Neuronal stem cell (in vitro differentiated cells): ENCODE measurements around the gene LEPROT.

Experiments used
- DNase-seq: peaks from one replicate; pipeline ENCODE4 v3.0.0-alpha.2; 2013; ENCODE audit warnings: low spot score
- H2AFZ ChIP-seq: one replicate; pipeline ENCODE4 v1.6.1; 2013; ENCODE audit warnings: mild to moderate bottlenecking, low read length, inconsistent platforms
- H2AK5ac ChIP-seq: 2 replicates; pipeline ENCODE4 v1.6.1; 2013; ENCODE audit warnings: low read depth, mild to moderate bottlenecking, inconsistent platforms, low read length, moderate library complexity, mixed read lengths
- H2BK120ac ChIP-seq: 2 replicates; pipeline ENCODE4 v1.6.1; 2013; ENCODE audit warnings: low read depth, mild to moderate bottlenecking, inconsistent platforms, low read length, moderate library complexity, mixed read lengths
- H2BK12ac ChIP-seq: one replicate; pipeline ENCODE4 v1.6.1; 2013; ENCODE audit warnings: low read length, inconsistent platforms
- H2BK15ac ChIP-seq: 2 replicates; pipeline ENCODE4 v1.6.1; 2013; ENCODE audit warnings: mild to moderate bottlenecking, low read length, inconsistent platforms, mixed read lengths
- H2BK5ac ChIP-seq: one replicate; pipeline ENCODE4 v1.6.1; 2013; ENCODE audit warnings: inconsistent platforms, mild to moderate bottlenecking, low read length, moderate library complexity
- H3K14ac ChIP-seq: one replicate; pipeline ENCODE4 v1.6.1; 2013; ENCODE audit warnings: low read length, inconsistent platforms
- H3K18ac ChIP-seq: 2 replicates; pipeline ENCODE4 v1.6.1; 2013; ENCODE audit warnings: low read length, inconsistent platforms
- H3K23ac ChIP-seq: 2 replicates; pipeline ENCODE4 v1.6.1; 2013; ENCODE audit warnings: low read depth, mild to moderate bottlenecking, mixed read lengths, low read length, inconsistent platforms; ENCODE audit not compliant: poor library complexity
- H3K27ac ChIP-seq: replicated peaks from 3 replicates; pipeline ENCODE4 v1.5.1; 2013; ENCODE audit warnings: low read length, inconsistent platforms
- H3K27me3 ChIP-seq, 3 experiments: 2 replicates each; pipeline ENCODE4 v1.6.1; 2013; ENCODE audit warnings: low read length in 3 of 3, mild to moderate bottlenecking in 2 of 3, inconsistent platforms in 1 of 3, low read depth in 1 of 3, mixed read lengths in 1 of 3, moderate library complexity in 1 of 3; ENCODE audit not compliant: control insufficient read depth in 3 of 3, insufficient read depth in 3 of 3
- H3K36me3 ChIP-seq, 2 donors: replicated peaks in 1 of 2; 2 replicates each; pipeline ENCODE4 v1.6.1; 2013; ENCODE audit warnings: low read length in 2 of 2; ENCODE audit not compliant: control insufficient read depth in 2 of 2, insufficient read depth in 2 of 2
- H3K4ac ChIP-seq: 2 replicates; pipeline ENCODE4 v1.6.1; 2013; ENCODE audit warnings: inconsistent platforms, mild to moderate bottlenecking, low read length, moderate library complexity
- H3K4me1 ChIP-seq, 2 donors: 1 replicate in 1 of 2; 2 replicates in 1 of 2; pipeline ENCODE4 v1.6.1; 2013; ENCODE audit warnings: low read length in 2 of 2, low read depth in 1 of 2; ENCODE audit not compliant: control insufficient read depth in 2 of 2, insufficient read depth in 1 of 2
- H3K4me2 ChIP-seq: one replicate; pipeline ENCODE4 v1.6.1; 2013; ENCODE audit warnings: mild to moderate bottlenecking, low read length, inconsistent platforms; ENCODE audit not compliant: insufficient read depth, poor library complexity, severe bottlenecking
- H3K4me3 ChIP-seq, 2 donors: 2 replicates each; pipeline ENCODE4 v1.5.1; 2013; ENCODE audit warnings: low read length in 2 of 2, mild to moderate bottlenecking in 2 of 2, inconsistent platforms in 1 of 2, moderate library complexity in 1 of 2
- H3K79me1 ChIP-seq: one replicate; pipeline ENCODE4 v1.6.1; 2013; ENCODE audit warnings: low read depth, mild to moderate bottlenecking, inconsistent platforms, low read length, moderate library complexity
- H3K9ac ChIP-seq: one replicate; pipeline ENCODE4 v1.6.1; 2013; ENCODE audit warnings: mild to moderate bottlenecking, low read depth, low read length, inconsistent platforms; ENCODE audit not compliant: poor library complexity
- H3K9me3 ChIP-seq, 2 donors: replicated peaks in 1 of 2; 2 replicates each; pipeline versions ENCODE3 to v1.6.1; 2013; ENCODE audit warnings: low read length in 2 of 2, mild to moderate bottlenecking in 2 of 2, inconsistent platforms in 1 of 2, low read depth in 1 of 2, mixed read lengths in 1 of 2, moderate library complexity in 1 of 2; ENCODE audit not compliant: control insufficient read depth in 2 of 2, insufficient read depth in 1 of 2
- H4K8ac ChIP-seq: one replicate; pipeline ENCODE4 v1.6.1; 2013; ENCODE audit warnings: low read depth, mild to moderate bottlenecking, inconsistent platforms, low read length, moderate library complexity
- H4K91ac ChIP-seq: one replicate; pipeline ENCODE4 v1.6.1; 2013; ENCODE audit warnings: low read length, low read depth, mild to moderate bottlenecking, inconsistent platforms; ENCODE audit not compliant: poor library complexity
- WGBS, 2 donors: extraction: QIAGEN DNeasy Blood & Tissue Kit; methylation state at CpG; one replicate each; pipeline ENCODE4 v1.1.7; 2013; ENCODE audit warnings: missing lambda C conversion rate in 2 of 2, mixed read lengths in 1 of 2; ENCODE audit not compliant: insufficient read length in 2 of 2, insufficient replicate concordance in 1 of 2; ENCODE audit errors: extremely low coverage in 2 of 2; 5-methylcytosine and 5-hydroxymethylcytosine counted together

LEPROT gene

DNA sequence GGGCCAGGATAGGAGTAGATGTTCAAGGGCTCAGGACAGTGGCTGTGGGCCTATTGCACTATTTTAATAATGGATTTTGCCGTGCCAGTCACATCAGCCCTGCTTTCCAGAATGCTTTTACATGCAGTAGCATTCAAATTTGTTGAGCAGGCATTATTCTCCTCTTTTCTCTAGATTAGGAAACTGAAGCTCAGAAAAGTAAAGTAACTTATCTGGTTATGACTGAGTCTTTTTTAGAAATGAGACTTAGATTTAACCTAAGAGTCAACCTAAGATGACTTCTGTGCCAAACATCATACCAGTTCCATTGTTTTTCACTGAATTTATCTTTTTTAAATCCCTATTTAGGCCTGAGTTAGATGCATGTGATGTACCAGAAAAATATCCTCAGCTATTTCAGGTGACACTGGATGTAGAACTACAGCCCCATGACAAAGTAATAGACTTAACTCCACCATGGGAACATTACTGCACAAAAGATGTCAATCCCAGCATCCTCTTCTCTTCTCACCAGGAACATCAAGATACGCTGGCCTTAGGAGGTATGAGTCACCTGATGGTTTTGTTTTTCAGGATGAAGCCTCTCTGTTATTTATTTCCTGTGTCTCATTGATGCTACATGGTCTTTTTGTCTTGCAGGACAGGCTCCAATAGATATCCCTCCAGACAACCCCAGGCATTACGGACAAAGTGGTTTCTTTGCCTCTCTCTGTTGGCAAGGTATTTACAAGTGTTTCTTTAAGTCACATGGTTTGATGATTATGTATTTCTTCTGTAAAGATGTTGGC lies 31.4 kb upstream of the LEPROT start:
- Histone ChIP-seq H3K23ac (no peak overlapping the region), H3K4ac (no peak overlapping the region), H2AK5ac (no peak overlapping the region), H3K4me3 (no peak overlapping the region), H3K14ac (no peak overlapping the region), H3K79me1 (no peaks in the 10 kb centered on the region), H3K27me3 (no peaks in the 10 kb centered on the region), H3K4me2 (no peak overlapping the region), H3K4me1 (no peaks in the 10 kb centered on the region), H2BK120ac (no peak overlapping the region), H3K27ac (no peak overlapping the region), H3K36me3 (peaks cover 0 to 8% of the 10 kb centered on the region in 2 donors), H2BK5ac (no peak overlapping the region), H2AFZ (no peak overlapping the region), H2BK12ac (no peak overlapping the region), H3K9me3 (peaks cover 0 to under 1% of the 10 kb centered on the region in 2 donors), H4K8ac (no peak overlapping the region), H3K18ac (no peak overlapping the region), H3K9ac (no peak overlapping the region), H4K91ac (no peak overlapping the region), H2BK15ac (no peak overlapping the region)
- WGBS, 2 donors = no CpG with 5 or more reads among the region's 3 CpGs
- DNase-seq = no peak

DNA sequence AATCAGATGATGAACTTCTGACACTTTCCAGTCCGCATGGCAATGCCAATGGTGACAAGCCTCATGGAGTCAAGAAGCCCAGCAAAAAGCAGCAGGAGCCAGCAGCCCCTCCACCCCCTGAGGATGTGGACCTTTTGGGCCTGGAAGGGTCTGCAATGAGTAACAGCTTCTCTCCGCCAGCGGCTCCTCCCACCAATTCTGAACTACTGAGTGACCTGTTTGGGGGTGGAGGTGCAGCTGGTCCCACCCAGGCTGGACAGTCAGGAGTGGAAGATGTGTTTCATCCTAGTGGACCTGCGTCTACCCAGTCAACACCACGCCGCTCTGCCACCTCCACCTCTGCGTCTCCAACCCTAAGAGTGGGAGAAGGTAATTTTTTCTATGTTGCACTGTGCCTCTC lies 28.0 kb upstream of the LEPROT start:
- no peak overlapping the region for H2BK15ac ChIP-seq
- no peaks in the 10 kb centered on the region for H3K4me1 ChIP-seq
- no peaks in the 10 kb centered on the region for H3K79me1 ChIP-seq
- H3K4me3 ChIP-seq = no peak overlapping the region
- no CpG with 5 or more reads among the region's 7 CpGs for WGBS, 2 donors
- no peak overlapping the region for H3K4ac ChIP-seq
- no peak overlapping the region for H3K27ac ChIP-seq
- no peak overlapping the region for H3K4me2 ChIP-seq
- no peak overlapping the region for H2AK5ac ChIP-seq
- H2BK120ac ChIP-seq = no peak overlapping the region
- no peak overlapping the region for H3K9ac ChIP-seq
- no peak overlapping the region for H4K8ac ChIP-seq
- no peak overlapping the region for H4K91ac ChIP-seq
- DNase-seq = no peak
- H3K9me3 ChIP-seq = no peaks in the 10 kb centered on the region
- no peak overlapping the region for H2BK12ac ChIP-seq
- peaks cover 0 to 7% of the 10 kb centered on the region in 2 donors for H3K36me3 ChIP-seq
- no peak overlapping the region for H2AFZ ChIP-seq
- H3K27me3 ChIP-seq = no peaks in the 10 kb centered on the region
- H3K23ac ChIP-seq = no peak overlapping the region
- no peak overlapping the region for H3K18ac ChIP-seq
- H3K14ac ChIP-seq = no peak overlapping the region
- no peak overlapping the region for H2BK5ac ChIP-seq

DNA sequence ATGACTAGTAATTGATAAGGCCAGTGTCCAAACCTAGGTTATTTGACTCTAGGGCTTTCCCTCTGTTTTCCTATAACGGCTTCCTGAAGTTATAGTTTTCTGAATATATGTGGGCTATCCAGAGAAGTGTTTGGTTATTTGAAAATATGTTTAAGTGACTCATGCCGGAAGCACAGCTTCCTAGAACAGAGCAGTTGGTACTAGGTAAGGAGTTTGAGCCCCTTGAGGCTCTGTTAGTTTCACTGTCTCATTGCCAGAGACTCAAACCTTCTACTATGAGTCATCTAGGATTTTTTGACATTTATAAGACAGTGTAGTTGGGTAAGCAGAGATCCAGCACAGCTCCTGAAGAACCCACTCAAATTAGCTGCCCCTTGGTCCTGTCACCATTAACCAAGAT lies 27.1 kb upstream of the LEPROT start:
- Histone ChIP-seq H3K14ac (no peak overlapping the region), H2BK12ac (no peak overlapping the region), H3K79me1 (no peaks in the 10 kb centered on the region), H2AFZ (no peak overlapping the region), H2BK15ac (no peak overlapping the region), H3K4me1 (no peaks in the 10 kb centered on the region), H2AK5ac (no peak overlapping the region), H3K27me3 (no peaks in the 10 kb centered on the region), H3K18ac (no peak overlapping the region), H3K4me3 (no peak overlapping the region), H4K91ac (no peak overlapping the region), H3K23ac (no peak overlapping the region), H3K27ac (no peak overlapping the region), H4K8ac (no peak overlapping the region), H2BK120ac (no peak overlapping the region), H3K4ac (no peak overlapping the region), H3K9me3 (no peaks in the 10 kb centered on the region), H3K4me2 (no peak overlapping the region), H3K9ac (no peak overlapping the region), H2BK5ac (no peak overlapping the region), H3K36me3 (peaks cover 0 to 6% of the 10 kb centered on the region in 2 donors)
- DNase-seq = no peak
- WGBS, 2 donors = no CpG with 5 or more reads among the region's 2 CpGs

DNA sequence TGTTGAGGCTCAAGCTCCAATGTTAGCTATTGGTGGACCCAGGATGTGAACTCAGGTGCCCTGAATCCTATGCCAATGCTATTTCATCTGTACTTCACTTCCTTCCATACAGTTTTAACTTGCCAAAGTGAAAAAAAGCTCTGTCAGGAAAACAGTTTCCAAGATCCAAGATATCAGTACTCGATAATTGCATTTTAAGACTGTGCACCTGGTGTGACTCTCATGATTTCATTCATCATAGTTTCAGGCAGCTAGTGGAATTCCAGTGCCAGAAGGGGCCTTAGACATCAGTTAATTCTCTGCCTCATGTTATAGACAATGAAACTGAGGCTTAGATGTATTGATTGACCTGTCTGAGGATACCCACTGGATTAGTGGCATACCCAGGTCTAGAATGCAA lies 26.5 kb upstream of the LEPROT start:
- Histone ChIP-seq H3K18ac (no peak overlapping the region), H2BK120ac (no peak overlapping the region), H2BK5ac (no peak overlapping the region), H3K23ac (no peak overlapping the region), H3K9ac (no peak overlapping the region), H3K14ac (no peak overlapping the region), H3K9me3 (no peaks in the 10 kb centered on the region), H3K4me1 (no peaks in the 10 kb centered on the region), H4K8ac (no peak overlapping the region), H3K4ac (no peak overlapping the region), H3K4me3 (no peak overlapping the region), H2BK12ac (no peak overlapping the region), H2AFZ (no peak overlapping the region), H3K4me2 (no peak overlapping the region), H3K79me1 (no peaks in the 10 kb centered on the region), H2AK5ac (no peak overlapping the region), H3K27ac (no peak overlapping the region), H2BK15ac (no peak overlapping the region), H3K27me3 (no peaks in the 10 kb centered on the region), H3K36me3 (peaks cover 0 to 3% of the 10 kb centered on the region in 2 donors), H4K91ac (no peak overlapping the region)
- DNase-seq = no peak
- WGBS, 2 donors = no CpG with 5 or more reads among the region's 1 CpG
